CD4-positive, alpha-beta T cell (primary cell): ENCODE results near the gene EPB41L1. TPM values are rescaled to one million over a fixed set of nuclear protein-coding genes. Genes with fewer than 3 reads are reported as not detected.

Source experiments
- ATAC-seq: fragments of 200-7000 bp; cut with Tn5 transposase; one replicate; pipeline ENCODE4 v1.10.0; 2022; ENCODE audit warnings: mild to moderate bottlenecking; ENCODE audit not compliant: poor library complexity
- CTCF ChIA-PET: fragments of 350-600 bp; sonication (Branson Sonifier 250); formaldehyde crosslinking; loops from one replicate; lab custom pipeline; 2021; ENCODE audit warnings: antibody characterized with exemption, inconsistent platforms; lab: Charles Lee
- POLR2A ChIA-PET: fragments of 350-600 bp; sonication (Branson Sonifier 250); formaldehyde crosslinking; loops from one replicate; lab custom pipeline; 2021; ENCODE audit warnings: antibody characterized with exemption, inconsistent platforms; lab: Charles Lee
- DNase-seq, 14 experiments: peaks; one replicate each; pipeline ENCODE4 v3.0.0-alpha.2; 2013 to 2020; ENCODE audit warnings: mixed read lengths in 2 of 14
- H3K27ac ChIP-seq, 2 donors: one replicate each; pipeline versions ENCODE4 v1.5.1 to v1.7.0; 2013; ENCODE audit warnings: low read length in 2 of 2, low read depth in 1 of 2, mild to moderate bottlenecking in 1 of 2
- H3K27me3 ChIP-seq, 2 experiments: 1 replicate in 1 of 2; 2 replicates in 1 of 2; pipeline versions ENCODE4 v1.6.1 to v1.7.0; 2013; ENCODE audit warnings: low read length in 2 of 2, control low read depth in 1 of 2, mild to moderate bottlenecking in 1 of 2, moderate library complexity in 1 of 2; ENCODE audit not compliant: insufficient read depth in 2 of 2, control insufficient read depth in 1 of 2
- H3K36me3 ChIP-seq: one replicate; pipeline ENCODE4 v1.6.1; 2013; ENCODE audit warnings: low read length, control low read depth; ENCODE audit not compliant: insufficient read depth
- H3K4me1 ChIP-seq: one replicate; pipeline ENCODE4 v1.6.1; 2013; ENCODE audit warnings: low read length, control low read depth; ENCODE audit not compliant: insufficient read depth
- H3K4me3 ChIP-seq: one replicate; pipeline ENCODE4 v1.5.1; 2013; ENCODE audit warnings: mild to moderate bottlenecking, low read length, moderate library complexity
- H3K9me3 ChIP-seq, 2 experiments: 1 replicate in 1 of 2; 2 replicates in 1 of 2; pipeline versions ENCODE4 v1.6.1 to v1.7.0; 2013; ENCODE audit warnings: low read length in 2 of 2, mild to moderate bottlenecking in 2 of 2, control low read depth in 1 of 2, moderate library complexity in 1 of 2; ENCODE audit not compliant: control insufficient read depth in 1 of 2, insufficient read depth in 1 of 2
- H3K27ac Mint-ChIP-seq: one replicate; pipeline ENCODE4 v1.8.0; 2020; ENCODE audit warnings: mixed read lengths
- H3K27me3 Mint-ChIP-seq: one replicate; pipeline ENCODE4 v1.8.0; 2021; ENCODE audit warnings: mixed read lengths
- H3K36me3 Mint-ChIP-seq: one replicate; pipeline ENCODE4 v1.8.0; 2021; ENCODE audit warnings: low read depth, mixed read lengths
- H3K4me1 Mint-ChIP-seq: one replicate; pipeline ENCODE4 v1.8.0; 2021; ENCODE audit warnings: low read depth, mixed read lengths
- H3K4me3 Mint-ChIP-seq: one replicate; pipeline ENCODE4 v1.8.0; 2020; ENCODE audit warnings: mild to moderate bottlenecking, mixed read lengths
- H3K9me3 Mint-ChIP-seq: one replicate; pipeline ENCODE4 v1.8.0; 2020; ENCODE audit warnings: mixed read lengths
- CTCF ChIP-seq: fragments of 200-600 bp; IDR thresholded peaks from one replicate; pipeline ENCODE4 v1.8.0; 2022; ENCODE audit warnings: antibody characterized with exemption, mild to moderate bottlenecking
- intact Hi-C, 2 experiments: fragments of 100-400 bp; cut with DNase I in 1 of 2; cut with micrococcal nuclease in 1 of 2; formaldehyde crosslinking; loops; one replicate each; pipeline versions ENCODE4 v1.15.1 to v1.9.0; 2023 to 2025; cut with DNase I, micrococcal nuclease
- total RNA-seq, 174 experiments: library from RNA in 2 of 174; stranded (reverse) in 2 of 174; gene quantifications; one replicate each; pipeline ENCODE4 v1.2.3 and lab custom pipeline; 2021 to 2026

The EPB41L1 gene
- total RNA-seq, 2 experiments from 2014 or later: 0.19 to 0.25 TPM

- POLR2A ChIA-PET: no interaction called here
- ATAC-seq (no peak), DNase-seq (no peak)
- H3K4me3 ChIP-seq: no peak overlapping the region
- intact Hi-C loops: loop anchor here in 1 of 2 experiments (5.0 to 10.0 kb wide), 3 partner anchors 292 to 684 kb away; no protein-coding TSS in a partner anchor
- Mint-ChIP-seq H3K4me3 (no peak overlapping the region), H3K36me3 (no peaks in the 10 kb centered on the region), H3K4me1 (peaks cover 6% of the 10 kb centered on the region), H3K27me3 (peaks cover 18% of the 10 kb centered on the region), H3K9me3 (no peaks in the 10 kb centered on the region), H3K27ac (no peak overlapping the region)
- no peaks in the 10 kb centered on the region for H3K36me3 ChIP-seq
- no peak overlapping the region for H3K27ac ChIP-seq
- H3K27me3 ChIP-seq: no peaks in the 10 kb centered on the region
- H3K9me3 ChIP-seq: no peaks in the 10 kb centered on the region
- H3K4me1 ChIP-seq: peaks cover 11% of the 10 kb centered on the region
- CTCF ChIA-PET: interaction anchor here (1.4 kb wide), 1 partner anchor 239 kb away, joined by 5 read pairs; no protein-coding TSS in a partner anchor
- TF ChIP-seq CTCF: no peak
Observed at GRCh38 chr20:36200451-36200850, 45.9 kb downstream of the EPB41L1 start.

GRCh38 chr20:36201198-36201597 is 46.7 kb downstream of the EPB41L1 start:
- H3K4me3 ChIP-seq: no peak overlapping the region
- H3K4me1 ChIP-seq: peaks cover 11% of the 10 kb centered on the region
- Mint-ChIP-seq H3K9me3 (no peaks in the 10 kb centered on the region), H3K27ac (no peak overlapping the region), H3K4me1 (peaks cover 6% of the 10 kb centered on the region), H3K36me3 (no peaks in the 10 kb centered on the region), H3K4me3 (no peak overlapping the region), H3K27me3 (peaks cover 18% of the 10 kb centered on the region)
- H3K27me3 ChIP-seq: no peaks in the 10 kb centered on the region
- H3K36me3 ChIP-seq: no peaks in the 10 kb centered on the region
- POLR2A ChIA-PET: no interaction called here
- DNase-seq (no peak), ATAC-seq (no peak)
- intact Hi-C loops: loop anchor here in 1 of 2 experiments (5.0 to 10.0 kb wide), 3 partner anchors 291 to 684 kb away; no protein-coding TSS in a partner anchor
- no peaks in the 10 kb centered on the region for H3K9me3 ChIP-seq
- CTCF ChIA-PET: no interaction called here
- H3K27ac ChIP-seq: no peak overlapping the region
- no peak for TF ChIP-seq CTCF

- no peak overlapping the region for H3K4me3 ChIP-seq
- no peak overlapping the region for H3K27ac ChIP-seq
- H3K27me3 ChIP-seq: no peaks in the 10 kb centered on the region
- H3K27ac Mint-ChIP-seq: no peak overlapping the region
- peak; percentile 95 for TF ChIP-seq CTCF
- H3K36me3 Mint-ChIP-seq: no peaks in the 10 kb centered on the region
- H3K4me1 ChIP-seq: peaks cover 11% of the 10 kb centered on the region
- intact Hi-C loops: loop anchor here (1.0 to 10.0 kb wide), 5 partner anchors 236 to 682 kb away; no protein-coding TSS in a partner anchor
- no peaks in the 10 kb centered on the region for H3K9me3 ChIP-seq
- peaks cover 6% of the 10 kb centered on the region for H3K4me1 Mint-ChIP-seq
- H3K36me3 ChIP-seq: no peaks in the 10 kb centered on the region
- peak overlapping the region; percentile 76 for H3K4me3 Mint-ChIP-seq
- H3K9me3 Mint-ChIP-seq: no peaks in the 10 kb centered on the region
- ATAC-seq (peak; percentile 84), DNase-seq (peak; percentile 60 to 86 (median 73))
- H3K27me3 Mint-ChIP-seq: peaks cover 11% of the 10 kb centered on the region
- CTCF ChIA-PET: interaction anchor here (0.6 to 1.7 kb wide), 12 partner anchors 10 to 552 kb away, joined by 3 to 19 read pairs (median 3); no protein-coding TSS in a partner anchor
- POLR2A ChIA-PET: interaction anchor here (1.0 to 1.3 kb wide), 2 partner anchors 26 to 236 kb away, joined by 3 read pairs; no protein-coding TSS in a partner anchor
Observed at GRCh38 chr20:36202891-36203338, 48.4 kb downstream of the EPB41L1 start.
